ENCODE data around the gene CAPZA1. TPM values are rescaled to one million over a fixed set of nuclear protein-coding genes. Genes with fewer than 3 reads are reported as not detected.

The CAPZA1 gene
- total RNA-seq, 4 donors from 2014 or later: 129 to 286 (median 209) TPM

- Histone ChIP-seq H3K9me3 (no peaks in the 10 kb centered on the region), H3K27ac (no peak overlapping the region), H3K4me1 (peaks cover 0 to 14% (median 2%) of the 10 kb centered on the region in 3 donors), H3K27me3 (no peaks in the 10 kb centered on the region), H3K4me3 (no peak overlapping the region), H3K36me3 (peaks cover 34 to 98% (median 45%) of the 10 kb centered on the region in 3 donors)
- intact Hi-C loops (cut with DNase I): no loop called here
- DNase-seq: no peak
- TF ChIP-seq CTCF (IDR thresholded peaks at IDR 0.05) (no peak), POLR2A (IDR thresholded peaks at IDR 0.05) (no peak)
- WGBS, 2 donors: 94 to 100% methylated on average over 3 to 10 of the region's 15 CpGs
These were observed 74.8 kb downstream of the CAPZA1 start for GRCh38 chr1:112694363-112694929.

- Histone ChIP-seq H3K36me3 (peaks cover 34 to 98% (median 39%) of the 10 kb centered on the region in 3 donors), H3K9me3 (no peaks in the 10 kb centered on the region), H3K27me3 (no peaks in the 10 kb centered on the region), H3K4me3 (no peak overlapping the region), H3K4me1 (peaks cover 8 to 22% (median 11%) of the 10 kb centered on the region in 3 donors), H3K27ac (no peak overlapping the region)
- TF ChIP-seq CTCF (IDR thresholded peaks at IDR 0.05) (no peak), POLR2A (IDR thresholded peaks at IDR 0.05) (no peak)
- intact Hi-C loops (cut with DNase I): no loop called here
- DNase-seq: no peak
- WGBS, 2 donors: 89 to 100% methylated on average over 2 to 5 of the region's 9 CpGs
These were observed 75.6 kb downstream of the CAPZA1 start for GRCh38 chr1:112695276-112695675.

- intact Hi-C loops (cut with DNase I): no loop called here
- H3K36me3 ChIP-seq: peaks cover 33 to 95% (median 34%) of the 10 kb centered on the region in 3 donors
- no peak for TF ChIP-seq POLR2A (IDR thresholded peaks at IDR 0.05)
- no peak for TF ChIP-seq CTCF (IDR thresholded peaks at IDR 0.05)
- H3K27me3 ChIP-seq: no peaks in the 10 kb centered on the region
- no peak overlapping the region for H3K27ac ChIP-seq
- 87 to 89% methylated on average over 4 to 5 of the region's 7 CpGs for WGBS, 2 donors
- H3K4me1 ChIP-seq: peaks cover 20 to 37% (median 25%) of the 10 kb centered on the region in 3 donors
- H3K4me3 ChIP-seq: no peak overlapping the region
- DNase-seq: no peak
- H3K9me3 ChIP-seq: no peaks in the 10 kb centered on the region
These were observed 77.1 kb downstream of the CAPZA1 start for GRCh38 chr1:112696578-112697314.

GRCh38 chr1:112697781-112698201 is 78.2 kb downstream of the CAPZA1 start:
- Histone ChIP-seq H3K27me3 (no peaks in the 10 kb centered on the region), H3K27ac (peak overlapping the region in 2 of 4 donors; percentile 95 to 96), H3K4me1 (peaks cover 20 to 47% (median 33%) of the 10 kb centered on the region in 3 donors), H3K9me3 (no peaks in the 10 kb centered on the region), H3K4me3 (no peak overlapping the region), H3K36me3 (peaks cover 29 to 95% (median 30%) of the 10 kb centered on the region in 3 donors)
- DNase-seq: no peak
- no peak for TF ChIP-seq POLR2A (IDR thresholded peaks at IDR 0.05)
- intact Hi-C loops (cut with DNase I): no loop called here
- WGBS, 2 donors: 89% methylated on average over 9 of the region's 9 CpGs; no CpG with 5 or more reads in 1 of the 2 donors

GRCh38 chr1:112698366-112699310 is 79.0 kb downstream of the CAPZA1 start:
- peak overlapping the region; percentile 40 to 96 (median 95) for H3K27ac ChIP-seq

More at GRCh38 chr1:112698366-112699310, 79.0 kb downstream of the CAPZA1 start:
- peaks cover 20 to 56% (median 37%) of the 10 kb centered on the region in 3 donors for H3K4me1 ChIP-seq
- 59 to 67% methylated on average over 11 to 13 of the region's 17 CpGs for WGBS, 2 donors
- no peak for TF ChIP-seq CTCF (IDR thresholded peaks at IDR 0.05)
- TF ChIP-seq POLR2A (IDR thresholded peaks at IDR 0.05): no peak
- no peaks in the 10 kb centered on the region for H3K9me3 ChIP-seq
- intact Hi-C loops (cut with DNase I): no loop called here
- H3K4me3 ChIP-seq: no peak overlapping the region
- peaks cover 25 to 95% (median 26%) of the 10 kb centered on the region in 3 donors for H3K36me3 ChIP-seq
- H3K27me3 ChIP-seq: no peaks in the 10 kb centered on the region
- no peak for DNase-seq
